Measurements from ENCODE around the gene CETP. TPM values are rescaled to one million over a fixed set of nuclear protein-coding genes. Genes with fewer than 3 reads are reported as not detected.

CETP gene
- total RNA-seq, 4 donors from 2014 or later, result 0.40 to 4.0 (median 1.7) TPM

DNA sequence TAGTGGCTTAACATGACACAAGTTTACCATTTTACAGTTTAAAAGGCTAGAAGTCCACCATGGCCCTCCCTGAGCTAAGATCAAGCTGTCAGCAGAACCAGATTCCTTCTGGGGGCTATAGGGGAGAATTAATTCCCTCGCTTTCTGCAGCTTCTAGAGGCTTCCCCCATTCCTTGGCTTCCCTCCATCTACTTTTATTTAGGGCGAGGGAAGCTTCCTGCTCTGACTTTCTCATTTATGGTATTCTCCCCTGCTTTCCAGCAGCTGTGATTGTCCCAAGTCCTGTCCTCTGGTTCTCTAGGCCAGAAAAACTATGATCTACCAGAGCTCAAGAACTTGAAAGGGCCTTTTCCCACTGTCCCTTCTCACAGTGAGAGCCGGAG, 4.3 kb downstream of the CETP start:
- intact Hi-C loops (cut with DNase I), result no loop called here
- 78 to 82% methylated on average over 3 of the region's 3 CpGs for WGBS, 2 donors

GRCh38 chr16:56967733-56968132, 6.0 kb downstream of the CETP start:
- H3K9me3 ChIP-seq, result no peaks in the 10 kb centered on the region
- DNase-seq, result no peak
- WGBS, 2 donors, result 52 to 65% methylated on average over 2 of the region's 2 CpGs
- no peaks in the 10 kb centered on the region for H3K27me3 ChIP-seq
- TF ChIP-seq POLR2A (IDR thresholded peaks at IDR 0.05), result no peak
- TF ChIP-seq, protein P1, sequence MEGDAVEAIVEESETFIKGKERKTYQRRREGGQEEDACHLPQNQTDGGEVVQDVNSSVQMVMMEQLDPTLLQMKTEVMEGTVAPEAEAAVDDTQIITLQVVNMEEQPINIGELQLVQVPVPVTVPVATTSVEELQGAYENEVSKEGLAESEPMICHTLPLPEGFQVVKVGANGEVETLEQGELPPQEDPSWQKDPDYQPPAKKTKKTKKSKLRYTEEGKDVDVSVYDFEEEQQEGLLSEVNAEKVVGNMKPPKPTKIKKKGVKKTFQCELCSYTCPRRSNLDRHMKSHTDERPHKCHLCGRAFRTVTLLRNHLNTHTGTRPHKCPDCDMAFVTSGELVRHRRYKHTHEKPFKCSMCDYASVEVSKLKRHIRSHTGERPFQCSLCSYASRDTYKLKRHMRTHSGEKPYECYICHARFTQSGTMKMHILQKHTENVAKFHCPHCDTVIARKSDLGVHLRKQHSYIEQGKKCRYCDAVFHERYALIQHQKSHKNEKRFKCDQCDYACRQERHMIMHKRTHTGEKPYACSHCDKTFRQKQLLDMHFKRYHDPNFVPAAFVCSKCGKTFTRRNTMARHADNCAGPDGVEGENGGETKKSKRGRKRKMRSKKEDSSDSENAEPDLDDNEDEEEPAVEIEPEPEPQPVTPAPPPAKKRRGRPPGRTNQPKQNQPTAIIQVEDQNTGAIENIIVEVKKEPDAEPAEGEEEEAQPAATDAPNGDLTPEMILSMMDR (IDR thresholded peaks at IDR 0.05), result no peak
- peaks cover 0 to 12% of the 10 kb centered on the region in 2 donors for H3K4me1 ChIP-seq
- intact Hi-C loops (cut with DNase I), result no loop called here
- no peak overlapping the region for H3K4me3 ChIP-seq (replicated peaks in 1 of 3)
- H3K27ac ChIP-seq, result no peak overlapping the region
- no peaks in the 10 kb centered on the region for H3K36me3 ChIP-seq

More for the DNA sequence above, 4.3 kb downstream of the CETP start:
- Histone ChIP-seq H3K36me3 (no peaks in the 10 kb centered on the region), H3K4me1 (peaks cover 0 to 24% of the 10 kb centered on the region in 2 donors), H3K9me3 (no peaks in the 10 kb centered on the region), H3K27ac (peak overlapping the region in 1 of 3 donors; percentile 56), H3K4me3 (replicated peaks in 1 of 3) (no peak overlapping the region), H3K27me3 (no peaks in the 10 kb centered on the region)
- TF ChIP-seq, protein P1 (IDR thresholded peaks at IDR 0.05), result no peak
- TF ChIP-seq POLR2A (IDR thresholded peaks at IDR 0.05), result no peak
- DNase-seq, result no peak

- 94 to 100% methylated on average over 1 to 5 of the region's 7 CpGs for WGBS, 2 donors
- Histone ChIP-seq H3K36me3 (no peaks in the 10 kb centered on the region), H3K9me3 (no peaks in the 10 kb centered on the region), H3K27ac (no peak overlapping the region), H3K27me3 (no peaks in the 10 kb centered on the region), H3K4me3 (replicated peaks in 1 of 3) (no peak overlapping the region), H3K4me1 (peaks cover 0 to 7% of the 10 kb centered on the region in 2 donors)
- intact Hi-C loops (cut with DNase I), result no loop called here
- TF ChIP-seq, protein P1 (IDR thresholded peaks at IDR 0.05), result no peak
- no peak for TF ChIP-seq POLR2A (IDR thresholded peaks at IDR 0.05)
- DNase-seq, result no peak
These were observed 8.0 kb downstream of the CETP start for GRCh38 chr16:56969769-56970168.

DNA sequence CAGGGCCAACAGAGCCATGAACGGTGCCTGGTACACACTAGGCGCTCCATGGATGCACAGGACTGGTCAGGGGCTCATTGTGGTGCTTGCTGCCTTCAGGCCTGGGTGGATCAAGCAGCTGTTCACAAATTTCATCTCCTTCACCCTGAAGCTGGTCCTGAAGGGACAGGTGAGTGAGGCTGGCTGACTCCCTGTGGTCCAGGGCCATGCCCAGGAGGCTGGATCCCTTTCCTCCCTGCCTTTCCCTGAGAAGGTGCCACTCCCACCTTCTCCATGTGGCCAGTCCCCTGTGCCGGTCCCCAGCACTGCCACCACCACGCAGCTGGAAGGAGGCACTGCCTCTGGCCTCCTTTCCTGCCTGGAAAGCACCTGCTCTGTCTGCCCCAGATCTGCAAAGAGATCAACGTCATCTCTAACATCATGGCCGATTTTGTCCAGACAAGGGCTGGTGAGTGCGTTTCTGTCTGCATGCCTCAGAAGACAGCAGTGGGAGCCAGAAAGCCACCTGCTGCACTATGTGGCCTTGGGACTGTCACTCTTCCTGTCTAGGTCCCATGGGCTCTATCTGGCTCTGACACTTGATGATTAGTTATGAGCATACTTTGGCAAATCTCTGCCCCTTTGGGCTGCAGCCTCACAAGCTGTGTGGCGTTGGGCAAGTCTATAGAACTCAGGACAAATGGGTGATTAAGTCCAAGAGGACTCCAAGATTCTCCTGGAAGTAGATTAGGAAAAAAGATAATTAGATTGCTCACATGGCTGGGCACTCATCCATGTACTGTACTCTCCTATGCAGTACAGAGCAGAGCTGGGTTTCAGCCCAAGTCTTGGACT, 9.4 kb downstream of the CETP start:
- Histone ChIP-seq H3K27me3 (no peaks in the 10 kb centered on the region), H3K9me3 (no peaks in the 10 kb centered on the region), H3K4me1 (no peaks in the 10 kb centered on the region), H3K27ac (no peak overlapping the region), H3K36me3 (no peaks in the 10 kb centered on the region), H3K4me3 (replicated peaks in 1 of 3) (no peak overlapping the region)
- intact Hi-C loops (cut with DNase I), result no loop called here
- DNase-seq, result no peak
- WGBS, 2 donors, result 71 to 83% methylated on average over 7 to 8 of the region's 8 CpGs
- TF ChIP-seq POLR2A (IDR thresholded peaks at IDR 0.05), result no peak
- TF ChIP-seq, protein P1 (IDR thresholded peaks at IDR 0.05), result no peak

GRCh38 chr16:56971768-56972043, 10.0 kb downstream of the CETP start:
- Histone ChIP-seq H3K9me3 (no peaks in the 10 kb centered on the region), H3K27me3 (no peaks in the 10 kb centered on the region), H3K27ac (no peak overlapping the region), H3K4me3 (replicated peaks in 1 of 3) (no peak overlapping the region), H3K4me1 (no peaks in the 10 kb centered on the region), H3K36me3 (no peaks in the 10 kb centered on the region)
- DNase-seq, result no peak
- 84 to 86% methylated on average over 3 of the region's 3 CpGs for WGBS, 2 donors
- intact Hi-C loops (cut with DNase I), result no loop called here
- TF ChIP-seq POLR2A (IDR thresholded peaks at IDR 0.05), result no peak
- TF ChIP-seq, protein P1 (IDR thresholded peaks at IDR 0.05), result no peak

Measured in thyroid gland (tissue), 4 donors.